Upper lobe of left lung (tissue), 6 donors: Measurements from ENCODE around the gene RBFOX2. TPM values are rescaled to one million over a fixed set of nuclear protein-coding genes. Genes with fewer than 3 reads are reported as not detected.

Experiments used
- ATAC-seq, 2 donors: fragments of 200-7000 bp; cut with Tn5 transposase; one replicate each; pipeline ENCODE4 v1.9.1; 2022; ENCODE audit warnings: mild to moderate bottlenecking in 2 of 2, moderate library complexity in 2 of 2; ENCODE audit not compliant: low FRiP score in 2 of 2
- DNase-seq, 2 donors: peaks; one replicate each; pipeline ENCODE4 v3.0.0-alpha.2; 2019 to 2020
- H3K27ac ChIP-seq, 4 donors: fragments of 200-600 bp; sonication (generic); one replicate each; pipeline ENCODE4 v1.5.1; 2016 to 2019
- H3K27me3 ChIP-seq, 4 donors: fragments of 200-600 bp; sonication (generic); one replicate each; pipeline ENCODE4 v1.5.1; 2017 to 2019
- H3K36me3 ChIP-seq, 4 donors: fragments of 200-600 bp; sonication (generic); one replicate each; pipeline ENCODE4 v1.5.1; 2016 to 2019
- H3K4me1 ChIP-seq, 4 donors: fragments of 200-600 bp; sonication (generic); one replicate each; pipeline ENCODE4 v1.5.1; 2018 to 2019
- H3K4me3 ChIP-seq, 4 donors: fragments of 200-600 bp; sonication (generic); one replicate each; pipeline ENCODE4 v1.5.1; 2017 to 2019; ENCODE audit warnings: mild to moderate bottlenecking in 2 of 4, moderate library complexity in 1 of 4
- H3K9me3 ChIP-seq, 4 donors: fragments of 200-600 bp; sonication (generic); one replicate each; pipeline ENCODE4 v1.5.1; 2018 to 2019
- CTCF ChIP-seq, 6 experiments: fragments of 450-650 bp in 4 of 6; fragments of 200-600 bp in 2 of 6; sonication (generic) in 2 of 6; IDR thresholded peaks; one replicate each; pipeline ENCODE4 v1.5.1; 2016 to 2019; ENCODE audit warnings: antibody characterized with exemption in 6 of 6
- EP300 ChIP-seq, 4 donors: sonication (generic); formaldehyde crosslinking; IDR thresholded peaks; one replicate each; pipeline ENCODE4 v1.5.1; 2017; ENCODE audit warnings: antibody characterized with exemption in 4 of 4, control low read depth in 2 of 4
- POLR2A ChIP-seq, 4 donors: fragments of 450-650 bp; IDR thresholded peaks; one replicate each; pipeline ENCODE4 v1.5.1; 2016 to 2017; ENCODE audit warnings: antibody characterized with exemption in 4 of 4, mild to moderate bottlenecking in 2 of 4
- POLR2AphosphoS5 ChIP-seq, 2 donors: sonication (generic); formaldehyde crosslinking; IDR thresholded peaks; one replicate each; pipeline ENCODE4 v1.5.1; 2017; ENCODE audit warnings: antibody characterized with exemption in 2 of 2
- WGBS, 2 donors: methylation state at CpG; one replicate each; pipeline ENCODE4 v1.1.5; 2017 to 2018; 5-methylcytosine and 5-hydroxymethylcytosine counted together
- total RNA-seq, 6 donors: library from RNA; depleted of rRNA in 4 of 6; stranded (reverse); fragments of >200 nt in 4 of 6; gene quantifications; one replicate each; pipeline versions ENCODE4 v1.1.0 to v1.2.1, GENCODE V29; 2016 to 2021
- donor health status: DM: no; HTN: no; CAD: no; lungs with moderate emphysema.
- donor health status: DM: no; HTN: yes; CAD: no; lungs with severe emphysema.

The RBFOX2 gene
- total RNA-seq, 6 donors from 2014 or later, result 47.8 to 86.4 (median 54.5) TPM

- peaks cover 0 to 6% (median 0%) of the 10 kb centered on the region in 4 donors for H3K27me3 ChIP-seq
- H3K27ac ChIP-seq, result no peak overlapping the region
- H3K9me3 ChIP-seq, result no peaks in the 10 kb centered on the region
- ATAC-seq (no peak), DNase-seq (no peak)
- H3K36me3 ChIP-seq, result peaks cover 0 to 8% (median 0%) of the 10 kb centered on the region in 4 donors
- TF ChIP-seq CTCF (IDR thresholded peaks at IDR 0.05) (no peak), POLR2A (IDR thresholded peaks at IDR 0.05) (no peak), POLR2AphosphoS5 (IDR thresholded peaks at IDR 0.05) (no peak), EP300 (IDR thresholded peaks at IDR 0.05) (no peak)
- WGBS, 2 donors, result 81 to 87% methylated on average over 3 of the region's 3 CpGs
- H3K4me3 ChIP-seq, result no peak overlapping the region
- H3K4me1 ChIP-seq, result peaks cover 0 to 17% (median 3%) of the 10 kb centered on the region in 4 donors
Observed at GRCh38 chr22:35781898-35782297, 246.7 kb downstream of the RBFOX2 start.

- H3K27me3 ChIP-seq, result no peaks in the 10 kb centered on the region
- no peak overlapping the region for H3K4me3 ChIP-seq
- no peak overlapping the region for H3K27ac ChIP-seq
- H3K4me1 ChIP-seq, result no peaks in the 10 kb centered on the region
- WGBS, 2 donors, result 80 to 83% methylated on average over 4 of the region's 4 CpGs
- H3K36me3 ChIP-seq, result peaks cover 0 to 8% (median 0%) of the 10 kb centered on the region in 4 donors
- TF ChIP-seq CTCF (IDR thresholded peaks at IDR 0.05) (no peak), POLR2AphosphoS5 (IDR thresholded peaks at IDR 0.05) (no peak), EP300 (IDR thresholded peaks at IDR 0.05) (no peak), POLR2A (IDR thresholded peaks at IDR 0.05) (no peak)
- H3K9me3 ChIP-seq, result no peaks in the 10 kb centered on the region
- no peak for ATAC-seq
- no peak for DNase-seq
Observed at GRCh38 chr22:35777335-35777975, 251.2 kb downstream of the RBFOX2 start.

- 94% methylated on average over 2 of the region's 2 CpGs for WGBS, 2 donors
- Histone ChIP-seq H3K36me3 (peaks cover 0 to 2% (median 0%) of the 10 kb centered on the region in 4 donors), H3K4me3 (no peak overlapping the region), H3K27me3 (no peaks in the 10 kb centered on the region), H3K27ac (no peak overlapping the region), H3K9me3 (no peaks in the 10 kb centered on the region), H3K4me1 (no peaks in the 10 kb centered on the region)
- ATAC-seq, result no peak
- DNase-seq, result no peak
- TF ChIP-seq CTCF (IDR thresholded peaks at IDR 0.05) (no peak), EP300 (IDR thresholded peaks at IDR 0.05) (no peak), POLR2A (IDR thresholded peaks at IDR 0.05) (no peak), POLR2AphosphoS5 (IDR thresholded peaks at IDR 0.05) (no peak)
Observed at GRCh38 chr22:35775339-35775738, 253.3 kb downstream of the RBFOX2 start.

- no peaks in the 10 kb centered on the region for H3K27me3 ChIP-seq
- DNase-seq (no peak), ATAC-seq (no peak)
- no peak overlapping the region for H3K4me3 ChIP-seq
- H3K4me1 ChIP-seq, result peaks cover 0 to 2% (median 0%) of the 10 kb centered on the region in 4 donors
- TF ChIP-seq EP300 (IDR thresholded peaks at IDR 0.05), result no peak
- TF ChIP-seq CTCF (IDR thresholded peaks at IDR 0.05), result no peak
- no peak for TF ChIP-seq POLR2AphosphoS5 (IDR thresholded peaks at IDR 0.05)
- no peak for TF ChIP-seq POLR2A (IDR thresholded peaks at IDR 0.05)
- no peak overlapping the region for H3K27ac ChIP-seq
- no peaks in the 10 kb centered on the region for H3K9me3 ChIP-seq
- H3K36me3 ChIP-seq, result peaks cover 0 to 2% (median 0%) of the 10 kb centered on the region in 4 donors
Observed at GRCh38 chr22:35769974-35770373, 258.6 kb downstream of the RBFOX2 start.
